Anterior cingulate cortex (tissue), 58 donors: ENCODE data around the gene CDCP1.

Experiments
- DNase-seq, 58 donors: peaks; one replicate each; lab custom pipeline; 2025; lab: John Stamatoyannopoulos, UW

The CDCP1 gene

DNA sequence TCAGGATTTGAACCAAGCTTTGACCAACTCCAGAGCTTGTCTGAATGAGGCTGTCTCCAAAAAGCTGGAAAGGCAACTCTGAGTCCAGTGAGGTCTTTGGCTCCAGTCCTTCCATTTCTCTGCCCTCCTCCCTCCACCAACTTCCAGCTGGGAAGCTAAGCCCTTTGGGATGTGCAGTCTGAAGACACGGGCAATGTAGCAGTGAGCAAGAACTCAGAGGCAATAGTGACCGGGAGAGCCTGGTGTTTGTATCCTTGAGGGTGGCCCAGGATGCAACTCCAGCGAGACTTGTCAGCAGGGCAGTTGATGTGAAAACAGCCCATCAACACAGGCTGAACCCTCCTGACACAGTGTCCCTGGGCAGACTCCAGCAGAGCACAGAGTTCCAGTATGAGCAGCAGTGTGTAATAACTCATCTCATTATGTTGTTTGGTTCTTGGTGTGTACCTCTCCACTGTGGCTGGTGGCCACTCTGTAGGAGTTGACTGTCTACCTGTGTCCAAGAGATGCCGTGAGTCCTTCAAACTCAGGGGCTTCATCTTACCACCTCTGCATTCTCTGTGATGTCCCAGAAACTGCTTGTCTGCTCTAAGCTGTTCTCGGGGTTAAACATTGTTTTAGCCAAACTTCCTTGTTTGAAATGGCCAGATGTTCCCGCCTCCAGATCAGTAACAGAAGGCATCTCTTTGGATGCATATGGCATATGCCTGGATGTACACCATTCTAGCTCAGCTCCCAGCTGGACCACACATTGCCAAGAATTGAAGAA lies 6.6 kb downstream of the CDCP1 start:
- peak in 4 of 58 donors; percentile 5 to 47 (median 12) for DNase-seq

DNA sequence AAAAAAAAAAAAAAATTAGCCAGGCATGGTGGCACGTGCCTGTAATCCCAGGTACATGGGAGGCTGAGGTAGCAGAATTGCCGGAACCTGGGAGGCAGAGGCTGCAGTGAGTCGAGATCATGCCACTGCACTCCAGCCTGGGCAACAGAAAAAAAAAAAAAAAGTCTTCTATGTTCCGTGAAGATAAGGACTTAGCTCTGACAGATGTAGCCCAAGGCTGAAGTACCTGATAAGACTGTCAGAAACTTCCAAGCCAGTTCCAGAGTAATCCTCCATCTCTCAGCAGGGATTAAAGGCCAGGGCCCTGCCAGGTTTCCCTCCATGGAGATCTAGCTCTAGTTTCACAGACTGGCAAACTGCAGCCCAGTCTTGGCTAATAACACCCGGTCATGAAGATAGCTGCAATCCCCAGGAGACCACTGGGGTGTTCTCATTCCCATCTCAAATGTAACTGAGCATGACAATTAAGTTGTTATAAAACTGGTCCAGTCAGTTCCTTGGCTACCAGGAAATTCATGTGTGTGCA lies 8.5 kb downstream of the CDCP1 start:
- DNase-seq: no peak

- no peak for DNase-seq
Measured at GRCh38 chr3:45135959-45136358, 10.2 kb downstream of the CDCP1 start.

GRCh38 chr3:45134758-45135521 lies 11.2 kb downstream of the CDCP1 start:
- DNase-seq: peak in 2 of 58 donors; percentile 12 to 38

- no peak for DNase-seq
Measured at GRCh38 chr3:45132568-45133211, 13.5 kb downstream of the CDCP1 start.

DNA sequence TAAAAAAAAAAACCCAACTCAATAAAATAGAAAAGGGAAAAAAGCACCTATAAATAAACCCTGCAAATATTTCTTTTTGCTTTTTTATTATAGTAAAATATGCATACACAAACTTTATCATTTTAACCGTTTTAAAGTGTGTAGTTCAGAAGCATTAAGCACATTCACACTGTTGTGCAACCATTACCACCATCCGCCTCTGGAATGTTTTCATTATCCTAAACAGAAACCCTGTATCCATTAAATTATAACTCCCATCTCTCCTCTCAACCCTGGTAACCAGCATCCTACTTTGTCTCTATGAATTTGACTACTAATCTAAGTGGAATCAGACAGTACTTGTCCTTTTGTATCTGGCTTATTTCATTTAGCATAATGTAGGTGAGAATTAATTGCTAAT lies 15.0 kb downstream of the CDCP1 start:
- DNase-seq: no peak

DNA sequence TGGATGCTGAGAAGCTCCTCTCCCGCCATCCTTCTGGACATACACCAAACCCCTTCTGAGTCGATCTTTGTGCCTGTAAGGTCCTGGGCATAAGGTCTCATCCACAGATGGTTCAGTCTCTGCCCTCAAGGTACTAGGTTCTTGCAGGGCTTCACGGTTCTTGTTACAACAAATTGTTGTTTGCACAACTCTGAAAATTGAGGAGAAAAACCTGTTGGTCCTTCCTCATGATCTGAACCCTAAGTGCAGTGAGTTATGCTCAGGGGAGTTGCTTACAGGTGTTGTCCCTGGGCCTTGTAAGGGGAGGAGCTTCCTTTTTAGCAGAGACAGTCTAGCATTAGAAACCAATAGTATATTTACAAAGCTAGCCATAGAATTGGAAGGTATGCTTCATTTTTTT lies 15.7 kb downstream of the CDCP1 start:
- no peak for DNase-seq

DNA sequence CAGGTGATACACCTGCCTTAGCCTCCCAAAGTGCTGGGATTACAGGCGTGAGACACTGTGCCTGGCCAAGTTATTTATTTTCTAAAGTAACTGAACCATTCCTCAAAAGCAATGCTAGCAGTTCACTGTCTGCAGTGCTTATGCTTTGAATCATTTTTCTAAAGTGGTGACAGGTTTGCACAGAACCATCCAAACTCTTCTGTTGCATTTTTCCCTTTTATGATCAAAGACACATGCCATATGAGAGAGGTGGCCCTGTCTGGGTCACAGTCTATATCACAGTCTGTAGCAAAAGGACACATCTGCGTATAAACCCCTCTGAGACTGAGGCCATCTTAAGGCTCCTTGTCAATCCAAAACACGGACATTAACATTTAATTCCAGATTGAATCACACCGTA lies 17.2 kb downstream of the CDCP1 start:
- DNase-seq: no peak

DNA sequence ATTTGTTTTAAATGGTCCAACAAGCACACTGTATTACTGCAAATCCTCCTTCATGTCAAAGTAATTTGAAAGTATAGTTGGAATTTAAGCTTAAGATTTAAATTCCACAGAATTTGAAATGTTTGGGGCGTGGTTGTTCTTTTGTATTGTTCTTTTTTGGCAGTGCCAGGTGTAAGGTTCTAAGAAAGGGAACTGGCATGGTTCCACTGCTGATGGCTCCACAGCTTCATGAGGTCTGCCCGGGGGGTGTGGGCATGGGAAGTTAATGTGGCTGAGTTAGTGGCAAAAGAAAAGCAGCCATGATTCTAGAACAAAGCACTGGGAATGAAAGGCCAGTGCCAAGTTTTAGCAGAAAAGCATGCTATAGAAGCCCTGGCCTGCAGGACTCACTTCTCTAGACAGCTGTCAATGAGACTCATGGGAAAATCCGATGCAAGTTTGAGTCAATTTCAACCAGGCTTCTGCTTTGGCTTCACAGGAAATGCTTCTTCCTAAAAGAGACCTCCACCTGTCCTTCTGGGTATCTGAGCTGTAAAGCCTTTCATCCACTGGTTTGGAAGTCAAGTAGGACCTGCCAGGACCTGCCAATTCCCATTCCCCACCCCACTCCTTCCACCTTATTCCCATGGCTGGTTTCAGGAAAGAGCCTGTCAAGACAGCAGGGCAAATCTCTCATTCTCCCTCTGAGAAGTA lies 18.9 kb downstream of the CDCP1 start:
- DNase-seq: no peak

- DNase-seq: no peak
Measured at GRCh38 chr3:45126730-45127129, 19.4 kb downstream of the CDCP1 start.

GRCh38 chr3:45125550-45126026 lies 20.6 kb downstream of the CDCP1 start:
- DNase-seq: no peak

DNA sequence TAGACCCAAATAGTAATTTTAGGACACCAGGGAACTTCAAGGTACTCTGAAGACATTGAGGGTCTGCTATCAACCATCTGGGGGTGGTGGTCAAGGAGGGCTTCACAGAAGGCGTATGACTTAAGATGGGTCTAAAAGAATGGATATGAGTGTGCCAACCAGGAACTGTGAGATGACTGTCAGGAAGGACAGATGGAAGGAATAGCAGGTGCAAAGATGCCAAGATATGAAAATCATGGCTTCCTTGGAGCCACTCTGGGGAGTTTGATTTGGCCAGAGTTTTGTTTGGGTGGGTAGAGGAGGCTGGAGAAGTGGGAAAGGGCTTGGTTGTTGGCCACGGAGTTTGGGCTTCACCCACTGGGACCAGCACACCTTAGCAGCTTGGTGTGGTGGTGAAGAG lies 21.2 kb downstream of the CDCP1 start:
- no peak for DNase-seq

DNA sequence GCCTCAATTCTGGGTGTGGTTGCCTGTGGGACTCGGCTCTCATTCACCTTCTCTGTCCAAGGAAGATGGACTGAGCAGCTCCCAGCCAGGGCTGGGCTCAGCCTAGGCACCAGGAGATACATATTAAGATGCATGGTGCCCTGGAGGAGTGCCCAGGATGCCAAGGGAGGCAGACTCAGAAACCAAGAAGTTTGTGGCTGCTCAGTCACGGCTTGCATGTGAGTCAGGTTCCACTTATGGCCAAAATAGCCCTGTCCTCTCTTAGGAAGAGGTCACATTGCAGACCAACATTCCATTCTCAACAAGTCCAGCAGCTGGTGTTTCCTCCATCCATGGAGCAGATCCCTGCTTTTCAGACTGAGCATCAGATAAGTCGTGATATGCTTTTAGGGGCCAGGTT lies 21.8 kb downstream of the CDCP1 start:
- DNase-seq: no peak

GRCh38 chr3:45123581-45124269 lies 22.5 kb downstream of the CDCP1 start:
- DNase-seq: no peak

- no peak for DNase-seq
Measured at GRCh38 chr3:45123030-45123429, 23.1 kb downstream of the CDCP1 start.

GRCh38 chr3:45120359-45121158 lies 25.6 kb downstream of the CDCP1 start:
- no peak for DNase-seq

DNA sequence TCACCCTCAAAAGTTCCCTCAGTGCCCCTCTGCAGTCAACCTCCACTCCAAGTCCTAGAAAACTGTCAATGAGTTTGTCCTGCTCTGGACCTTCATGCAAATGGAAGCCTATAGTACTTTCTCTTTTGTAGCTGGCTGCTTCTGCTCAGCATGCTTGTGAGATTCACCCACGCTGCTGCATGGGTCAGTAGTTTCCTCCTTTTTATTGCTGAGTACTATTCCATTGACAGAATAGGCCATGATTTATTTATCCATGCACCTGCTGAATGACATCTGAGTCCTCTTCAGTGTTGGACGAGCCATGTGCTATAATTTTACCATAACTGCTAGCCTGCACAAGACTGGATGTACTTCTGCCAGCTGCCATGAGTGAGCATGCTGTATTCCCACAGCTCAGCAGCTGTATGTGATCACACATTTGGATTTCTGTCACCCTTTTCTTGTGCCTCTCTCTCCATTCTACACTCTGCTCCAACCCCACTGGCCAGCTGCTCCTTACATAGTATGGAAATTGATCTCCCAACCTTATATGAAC lies 26.3 kb downstream of the CDCP1 start:
- no peak for DNase-seq

GRCh38 chr3:45119376-45119775 lies 26.8 kb downstream of the CDCP1 start:
- DNase-seq: no peak

- no peak for DNase-seq
Measured at GRCh38 chr3:45118615-45119071, 27.5 kb downstream of the CDCP1 start.
